SK-N-SH (cell line): ENCODE measurements around the gene ZNF888. TPM values are rescaled to one million over a fixed set of nuclear protein-coding genes. Genes with fewer than 3 reads are reported as not detected.

Experiments used
- CTCF ChIA-PET: fragments of 300-600, 350-600 bp; formaldehyde crosslinking; extraction: SDS; loops from one replicate; lab custom pipeline; 2021; lab: Yijun Ruan, JAX
- POLR2A ChIA-PET: fragments of 350-600 bp; sonication (Branson Sonifier 250); formaldehyde crosslinking; extraction: SDS; loops from one replicate; lab custom pipeline; 2020; ENCODE audit warnings: antibody characterized with exemption, inconsistent platforms; lab: Yijun Ruan, JAX
- DNase-seq: peaks from one replicate; pipeline ENCODE4 v3.0.0; 2012
- H2AFZ ChIP-seq: fragments of 200-600 bp; sonication (generic); 2 replicates; pipeline ENCODE4 v1.8.1; 2016; ENCODE audit warnings: antibody characterized with exemption, mild to moderate bottlenecking, low read depth
- H3F3A ChIP-seq: fragments of 200-600 bp; sonication (generic); replicated peaks from 2 replicates; pipeline ENCODE3; 2016; ENCODE audit warnings: antibody characterized with exemption, mild to moderate bottlenecking; ENCODE audit not compliant: insufficient read depth
- H3K27ac ChIP-seq, 2 experiments: fragments of 200-500 bp in 1 of 2; fragments of 200-600 bp in 1 of 2; sonication (Bioruptor generic) in 1 of 2; sonication (generic), shearing (Covaris generic) in 1 of 2; 2 replicates each; pipeline versions ENCODE4 v1.5.1 to v1.6.1; 2014 to 2016; ENCODE audit warnings: low read depth in 2 of 2, inconsistent platforms in 1 of 2, low read length in 1 of 2, mild to moderate bottlenecking in 1 of 2, mixed read lengths in 1 of 2
- H3K27me3 ChIP-seq: fragments of 200-600 bp; sonication (generic), shearing (Covaris generic); 2 replicates; pipeline ENCODE4 v1.6.1; 2016; ENCODE audit warnings: mixed run types; ENCODE audit not compliant: insufficient read depth
- H3K36me3 ChIP-seq, 2 experiments: fragments of 200-500 bp in 1 of 2; fragments of 200-600 bp in 1 of 2; sonication (Bioruptor generic) in 1 of 2; sonication (generic) in 1 of 2; replicated peaks in 1 of 2; 2 replicates each; pipeline versions ENCODE3 to v1.5.1; 2014 to 2016; ENCODE audit warnings: low read length in 1 of 2, mild to moderate bottlenecking in 1 of 2; ENCODE audit not compliant: insufficient read depth in 2 of 2, control insufficient read depth in 1 of 2
- H3K4me1 ChIP-seq, 2 experiments: fragments of 200-500 bp in 1 of 2; fragments of 200-600 bp in 1 of 2; sonication (Bioruptor generic) in 1 of 2; sonication (generic), shearing (Covaris generic) in 1 of 2; 2 replicates each; pipeline versions ENCODE4 v1.5.1 to v1.6.1; 2014 to 2016; ENCODE audit warnings: low read depth in 1 of 2, low read length in 1 of 2, mixed run types in 1 of 2; ENCODE audit not compliant: insufficient read depth in 2 of 2, control insufficient read depth in 1 of 2
- H3K4me2 ChIP-seq: fragments of 200-600 bp; sonication (generic), shearing (Covaris generic); 2 replicates; pipeline ENCODE4 v1.6.1; 2017; ENCODE audit warnings: mixed run types
- H3K4me3 ChIP-seq, 2 experiments: fragments of 200-500 bp in 1 of 2; fragments of 200-600 bp in 1 of 2; sonication (Bioruptor generic) in 1 of 2; sonication (generic), shearing (Covaris generic) in 1 of 2; 2 replicates each; pipeline versions ENCODE4 v1.5.1 to v1.8.1; 2014 to 2016; ENCODE audit warnings: low read depth in 2 of 2, inconsistent platforms in 1 of 2, low read length in 1 of 2, mild to moderate bottlenecking in 1 of 2, mixed read lengths in 1 of 2, moderate library complexity in 1 of 2
- H3K79me2 ChIP-seq: fragments of 200-600 bp; sonication (generic); 2 replicates; pipeline ENCODE4 v1.8.1; 2017; ENCODE audit warnings: mild to moderate bottlenecking; ENCODE audit not compliant: insufficient read depth
- H3K9ac ChIP-seq: fragments of 200-600 bp; sonication (generic); 2 replicates; pipeline ENCODE4 v1.6.1; 2017; ENCODE audit warnings: mixed run types
- H3K9me2 ChIP-seq: fragments of 200-600 bp; sonication (generic); 2 replicates; pipeline ENCODE4 v1.6.1; 2017; ENCODE audit warnings: mixed run types
- H3K9me3 ChIP-seq: fragments of 200-600 bp; sonication (generic); 2 replicates; pipeline ENCODE4 v1.6.1; 2017; ENCODE audit warnings: mixed run types, mild to moderate bottlenecking, moderate library complexity
- H4K20me1 ChIP-seq: fragments of 200-600 bp; sonication (generic); 2 replicates; pipeline ENCODE4 v1.6.1; 2017; ENCODE audit warnings: mild to moderate bottlenecking, mixed run types; ENCODE audit not compliant: insufficient read depth
- CHD2 ChIP-seq: fragments of 150-350 bp; IDR thresholded peaks from 2 replicates; pipeline ENCODE4 v1.6.1; 2018; ENCODE audit warnings: low read length; ENCODE audit not compliant: partially characterized antibody
- ELF1 ChIP-seq: IDR thresholded peaks from 2 replicates; pipeline ENCODE4 v1.4.0; 2012
- FOXJ3 ChIP-seq: sonication (generic); formaldehyde crosslinking; IDR thresholded peaks from 2 replicates; pipeline ENCODE4 v1.5.1; 2020; ENCODE audit warnings: mild to moderate bottlenecking, missing genetic modification reagents
- FOXM1 ChIP-seq: IDR thresholded peaks from 2 replicates; pipeline ENCODE4 v1.4.0; 2012; ENCODE audit warnings: low read depth, mild to moderate bottlenecking
- JUND ChIP-seq: IDR thresholded peaks from 2 replicates; pipeline ENCODE4 v1.4.0; 2012
- MEF2A ChIP-seq: IDR thresholded peaks from 2 replicates; pipeline ENCODE4 v1.4.0; 2012; ENCODE audit warnings: low read depth, borderline replicate concordance
- NFIC ChIP-seq: IDR thresholded peaks from 2 replicates; pipeline ENCODE4 v1.4.0; 2012; ENCODE audit warnings: borderline replicate concordance
- NRF1 ChIP-seq: IDR thresholded peaks from 2 replicates; pipeline ENCODE4 v1.6.1; 2012; ENCODE audit warnings: low read depth, mild to moderate bottlenecking, low read length
- POLR2AphosphoS5 ChIP-seq: IDR thresholded peaks from 2 replicates; pipeline ENCODE4 v1.6.1; 2012; ENCODE audit warnings: low read depth, low read length
- RAD21 ChIP-seq: IDR thresholded peaks from 2 replicates; pipeline ENCODE4 v1.6.1; 2012; ENCODE audit warnings: mild to moderate bottlenecking, low read length
- RCOR1 ChIP-seq: fragments of 150-350 bp; IDR thresholded peaks from 2 replicates; pipeline ENCODE4 v1.6.1; 2017; ENCODE audit warnings: antibody characterized with exemption, low read length
- SIN3A ChIP-seq: IDR thresholded peaks from 2 replicates; pipeline ENCODE4 v1.6.1; 2012; ENCODE audit warnings: low read depth, mild to moderate bottlenecking, low read length, moderate library complexity, borderline replicate concordance
- SMC3 ChIP-seq: IDR thresholded peaks from 2 replicates; pipeline ENCODE4 v1.6.1; 2012; ENCODE audit warnings: low read depth, low read length, improper control_type of control experiment
- TAF1 ChIP-seq: IDR thresholded peaks from 2 replicates; pipeline ENCODE4 v1.6.1; 2012; ENCODE audit warnings: low read depth, mild to moderate bottlenecking, low read length, moderate library complexity, borderline replicate concordance
- TCF12 ChIP-seq: IDR thresholded peaks from 2 replicates; pipeline ENCODE4 v1.4.0; 2012
- YY1 ChIP-seq: IDR thresholded peaks from 2 replicates; pipeline ENCODE4 v1.4.0; 2012; ENCODE audit warnings: low read depth, mild to moderate bottlenecking
- WGBS: methylation state at CpG from one replicate; pipeline ENCODE4 v1.1.6; 2017; ENCODE audit warnings: low lambda C conversion rate; 5-methylcytosine and 5-hydroxymethylcytosine counted together
- polyA plus RNA-seq, 3 experiments: library from polyadenylated mRNA; depleted of rRNA; stranded (reverse); fragments of >200 nt; gene quantifications; 2 replicates each; pipeline ENCODE4 v1.2.3, GENCODE V29; 2012
- TF ChIP-seq, protein P1 (sequence below): fragments of 150-350 bp; IDR thresholded peaks from 2 replicates; pipeline ENCODE4 v1.6.1; 2016; ENCODE audit warnings: mild to moderate bottlenecking, low read depth, low read length
- TF ChIP-seq, protein P2 (sequence below): IDR thresholded peaks from 2 replicates; pipeline ENCODE4; 2012
- TF ChIP-seq, protein P3 (sequence below): fragments of 200-600 bp; sonication (generic); IDR thresholded peaks from 2 replicates; pipeline ENCODE4 v1.6.1; 2017; ENCODE audit warnings: antibody characterized with exemption, mild to moderate bottlenecking, moderate library complexity
- TF ChIP-seq, protein P4 (sequence below): IDR thresholded peaks from 2 replicates; pipeline ENCODE4 v1.4.0; 2012; ENCODE audit warnings: low read depth, borderline replicate concordance

ZNF888 gene
- polyA plus RNA-seq, 1 of the 3 experiments (the other 2 are of a cell fraction), result 0.46 TPM

DNA sequence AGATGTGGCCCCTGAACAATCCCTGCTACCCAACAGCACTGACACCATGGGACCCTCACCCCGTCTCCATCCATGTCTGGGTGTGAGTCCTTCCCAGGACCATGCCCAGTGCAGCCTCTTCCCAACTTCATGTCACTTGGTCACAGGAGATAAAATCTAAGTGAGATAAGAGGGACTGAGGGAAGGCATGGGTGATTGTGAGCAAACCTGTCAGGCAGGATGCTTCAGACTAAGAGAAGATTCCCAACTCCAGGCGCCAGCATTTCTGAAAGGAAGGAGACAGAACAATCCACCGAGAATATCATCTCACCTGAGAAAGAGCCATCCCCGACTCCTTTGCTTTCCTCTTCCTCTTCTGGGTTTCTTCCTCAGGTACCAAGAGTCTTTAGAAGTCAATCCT is 33.3 kb downstream of the ZNF888 start:
- Histone ChIP-seq H3K4me2 (no peak overlapping the region), H4K20me1 (no peaks in the 10 kb centered on the region), H3K27ac (no peak overlapping the region), H3K4me1 (no peaks in the 10 kb centered on the region), H3F3A (no peaks in the 10 kb centered on the region), H3K9me2 (no peaks in the 10 kb centered on the region), H3K9ac (no peak overlapping the region), H3K9me3 (no peaks in the 10 kb centered on the region), H3K36me3 (peaks cover 13 to 58% of the 10 kb centered on the region in 2 experiments), H2AFZ (no peak overlapping the region), H3K79me2 (peaks cover 18% of the 10 kb centered on the region), H3K4me3 (no peak overlapping the region), H3K27me3 (no peaks in the 10 kb centered on the region)
- DNase-seq, result no peak
- ChIA-PET CTCF (no interaction called here), POLR2A (no interaction called here)
- WGBS, result 82% methylated on average over 4 of the region's 4 CpGs
- TF ChIP-seq TCF12, result no peak
- no peak for TF ChIP-seq TAF1
- TF ChIP-seq FOXM1, result no peak
- TF ChIP-seq NFIC, result no peak
- no peak for TF ChIP-seq JUND
- TF ChIP-seq, protein P1, sequence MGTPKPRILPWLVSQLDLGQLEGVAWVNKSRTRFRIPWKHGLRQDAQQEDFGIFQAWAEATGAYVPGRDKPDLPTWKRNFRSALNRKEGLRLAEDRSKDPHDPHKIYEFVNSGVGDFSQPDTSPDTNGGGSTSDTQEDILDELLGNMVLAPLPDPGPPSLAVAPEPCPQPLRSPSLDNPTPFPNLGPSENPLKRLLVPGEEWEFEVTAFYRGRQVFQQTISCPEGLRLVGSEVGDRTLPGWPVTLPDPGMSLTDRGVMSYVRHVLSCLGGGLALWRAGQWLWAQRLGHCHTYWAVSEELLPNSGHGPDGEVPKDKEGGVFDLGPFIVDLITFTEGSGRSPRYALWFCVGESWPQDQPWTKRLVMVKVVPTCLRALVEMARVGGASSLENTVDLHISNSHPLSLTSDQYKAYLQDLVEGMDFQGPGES, result no peak
- no peak for TF ChIP-seq SIN3A
- TF ChIP-seq ELF1, result no peak
- no peak for TF ChIP-seq NRF1
- TF ChIP-seq, protein P2, sequence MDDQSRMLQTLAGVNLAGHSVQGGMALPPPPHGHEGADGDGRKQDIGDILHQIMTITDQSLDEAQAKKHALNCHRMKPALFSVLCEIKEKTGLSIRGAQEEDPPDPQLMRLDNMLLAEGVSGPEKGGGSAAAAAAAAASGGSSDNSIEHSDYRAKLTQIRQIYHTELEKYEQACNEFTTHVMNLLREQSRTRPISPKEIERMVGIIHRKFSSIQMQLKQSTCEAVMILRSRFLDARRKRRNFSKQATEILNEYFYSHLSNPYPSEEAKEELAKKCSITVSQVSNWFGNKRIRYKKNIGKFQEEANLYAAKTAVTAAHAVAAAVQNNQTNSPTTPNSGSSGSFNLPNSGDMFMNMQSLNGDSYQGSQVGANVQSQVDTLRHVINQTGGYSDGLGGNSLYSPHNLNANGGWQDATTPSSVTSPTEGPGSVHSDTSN, result no peak
- TF ChIP-seq CHD2, result no peak
- no peak for TF ChIP-seq FOXJ3
- no peak for TF ChIP-seq RAD21
- TF ChIP-seq, protein P3, sequence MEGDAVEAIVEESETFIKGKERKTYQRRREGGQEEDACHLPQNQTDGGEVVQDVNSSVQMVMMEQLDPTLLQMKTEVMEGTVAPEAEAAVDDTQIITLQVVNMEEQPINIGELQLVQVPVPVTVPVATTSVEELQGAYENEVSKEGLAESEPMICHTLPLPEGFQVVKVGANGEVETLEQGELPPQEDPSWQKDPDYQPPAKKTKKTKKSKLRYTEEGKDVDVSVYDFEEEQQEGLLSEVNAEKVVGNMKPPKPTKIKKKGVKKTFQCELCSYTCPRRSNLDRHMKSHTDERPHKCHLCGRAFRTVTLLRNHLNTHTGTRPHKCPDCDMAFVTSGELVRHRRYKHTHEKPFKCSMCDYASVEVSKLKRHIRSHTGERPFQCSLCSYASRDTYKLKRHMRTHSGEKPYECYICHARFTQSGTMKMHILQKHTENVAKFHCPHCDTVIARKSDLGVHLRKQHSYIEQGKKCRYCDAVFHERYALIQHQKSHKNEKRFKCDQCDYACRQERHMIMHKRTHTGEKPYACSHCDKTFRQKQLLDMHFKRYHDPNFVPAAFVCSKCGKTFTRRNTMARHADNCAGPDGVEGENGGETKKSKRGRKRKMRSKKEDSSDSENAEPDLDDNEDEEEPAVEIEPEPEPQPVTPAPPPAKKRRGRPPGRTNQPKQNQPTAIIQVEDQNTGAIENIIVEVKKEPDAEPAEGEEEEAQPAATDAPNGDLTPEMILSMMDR, result no peak
- TF ChIP-seq RCOR1, result no peak
- TF ChIP-seq SMC3, result no peak
- TF ChIP-seq YY1, result no peak
- TF ChIP-seq, protein P4, sequence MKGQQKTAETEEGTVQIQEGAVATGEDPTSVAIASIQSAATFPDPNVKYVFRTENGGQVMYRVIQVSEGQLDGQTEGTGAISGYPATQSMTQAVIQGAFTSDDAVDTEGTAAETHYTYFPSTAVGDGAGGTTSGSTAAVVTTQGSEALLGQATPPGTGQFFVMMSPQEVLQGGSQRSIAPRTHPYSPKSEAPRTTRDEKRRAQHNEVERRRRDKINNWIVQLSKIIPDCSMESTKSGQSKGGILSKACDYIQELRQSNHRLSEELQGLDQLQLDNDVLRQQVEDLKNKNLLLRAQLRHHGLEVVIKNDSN, result no peak
- TF ChIP-seq MEF2A, result no peak
- no peak for TF ChIP-seq POLR2AphosphoS5
